Glomerular visceral epithelial cell (primary cell): ENCODE data around the gene UBASH3A.

ENCODE experiments used
- DNase-seq: peaks from one replicate; pipeline ENCODE4 v3.0.0-alpha.2; 2016; ENCODE audit errors: extremely low spot score

UBASH3A gene, protein sequence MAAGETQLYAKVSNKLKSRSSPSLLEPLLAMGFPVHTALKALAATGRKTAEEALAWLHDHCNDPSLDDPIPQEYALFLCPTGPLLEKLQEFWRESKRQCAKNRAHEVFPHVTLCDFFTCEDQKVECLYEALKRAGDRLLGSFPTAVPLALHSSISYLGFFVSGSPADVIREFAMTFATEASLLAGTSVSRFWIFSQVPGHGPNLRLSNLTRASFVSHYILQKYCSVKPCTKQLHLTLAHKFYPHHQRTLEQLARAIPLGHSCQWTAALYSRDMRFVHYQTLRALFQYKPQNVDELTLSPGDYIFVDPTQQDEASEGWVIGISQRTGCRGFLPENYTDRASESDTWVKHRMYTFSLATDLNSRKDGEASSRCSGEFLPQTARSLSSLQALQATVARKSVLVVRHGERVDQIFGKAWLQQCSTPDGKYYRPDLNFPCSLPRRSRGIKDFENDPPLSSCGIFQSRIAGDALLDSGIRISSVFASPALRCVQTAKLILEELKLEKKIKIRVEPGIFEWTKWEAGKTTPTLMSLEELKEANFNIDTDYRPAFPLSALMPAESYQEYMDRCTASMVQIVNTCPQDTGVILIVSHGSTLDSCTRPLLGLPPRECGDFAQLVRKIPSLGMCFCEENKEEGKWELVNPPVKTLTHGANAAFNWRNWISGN

DNA sequence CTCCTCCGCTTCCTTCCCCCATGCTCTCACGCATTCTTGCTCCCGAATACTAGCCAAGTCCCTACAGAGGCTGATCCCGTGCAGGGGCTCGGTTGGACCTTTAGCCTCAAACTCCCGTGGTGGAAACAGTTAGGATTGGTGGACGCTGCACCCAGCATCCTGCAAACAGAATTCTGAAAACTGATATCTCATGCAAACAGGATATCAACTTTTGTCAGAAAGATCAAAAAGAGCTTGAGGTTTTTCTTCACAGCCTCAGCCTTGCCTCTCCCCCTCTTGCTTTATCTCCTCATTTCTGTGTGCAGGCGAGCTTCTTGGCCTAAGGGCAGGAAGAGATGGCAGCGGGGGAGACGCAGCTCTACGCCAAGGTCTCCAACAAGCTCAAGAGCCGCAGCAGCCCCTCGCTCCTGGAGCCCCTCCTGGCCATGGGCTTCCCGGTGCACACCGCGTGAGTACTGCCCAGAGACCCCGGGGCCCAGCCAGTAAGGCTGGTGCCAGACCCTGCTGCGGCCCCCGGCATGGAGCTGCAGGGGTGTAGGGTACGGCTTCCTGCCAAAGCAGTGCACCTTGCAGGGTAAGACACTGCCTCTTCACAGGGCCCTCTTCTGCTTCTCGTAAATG, at the start of gene UBASH3A:
Gene UBASH3A (plus strand): TSS at position 292 of the 621 bp plus-strand sequence. CDS start 44 bp downstream, at position 336.
- DNase-seq = no peak

DNA sequence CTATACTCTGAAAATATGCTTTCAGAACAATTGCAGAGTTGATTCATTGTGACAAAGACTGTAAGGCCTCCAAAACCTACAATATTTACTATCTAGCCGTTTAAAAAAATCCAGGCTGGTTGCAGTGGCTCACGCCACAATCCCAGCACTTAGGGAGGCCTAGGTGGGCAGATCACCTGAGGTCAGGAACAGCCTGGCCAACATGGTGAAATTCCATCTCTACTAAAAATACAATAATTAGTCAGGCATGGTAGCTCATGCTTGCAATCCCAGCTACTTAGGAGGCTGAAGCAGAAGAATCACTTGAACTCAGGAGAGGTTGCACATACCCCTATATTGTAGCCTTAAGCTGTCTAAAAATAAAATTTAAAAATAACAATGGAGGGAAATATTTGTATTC, 47.7 kb upstream of the UBASH3A start:
- no peak for DNase-seq

DNA sequence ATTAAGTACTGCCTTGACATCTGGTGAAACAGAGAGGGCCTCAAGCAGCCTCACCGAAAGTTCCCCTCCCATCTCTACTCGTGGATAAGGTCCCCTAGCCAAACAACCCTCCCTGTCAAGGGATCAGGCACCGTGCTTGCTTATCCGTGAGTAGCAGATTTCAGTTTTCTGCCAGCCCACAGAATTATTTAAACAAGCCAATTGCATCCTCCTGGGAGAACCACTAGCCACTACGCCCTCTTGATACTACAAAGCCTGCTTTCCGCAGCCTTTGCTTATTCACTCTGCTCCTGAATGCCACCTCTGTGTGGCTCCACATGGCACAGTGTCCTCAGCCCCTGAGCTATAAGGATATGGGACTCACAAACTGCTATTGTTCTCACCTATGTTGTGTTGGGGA, 47.1 kb upstream of the UBASH3A start:
- no peak for DNase-seq

DNA sequence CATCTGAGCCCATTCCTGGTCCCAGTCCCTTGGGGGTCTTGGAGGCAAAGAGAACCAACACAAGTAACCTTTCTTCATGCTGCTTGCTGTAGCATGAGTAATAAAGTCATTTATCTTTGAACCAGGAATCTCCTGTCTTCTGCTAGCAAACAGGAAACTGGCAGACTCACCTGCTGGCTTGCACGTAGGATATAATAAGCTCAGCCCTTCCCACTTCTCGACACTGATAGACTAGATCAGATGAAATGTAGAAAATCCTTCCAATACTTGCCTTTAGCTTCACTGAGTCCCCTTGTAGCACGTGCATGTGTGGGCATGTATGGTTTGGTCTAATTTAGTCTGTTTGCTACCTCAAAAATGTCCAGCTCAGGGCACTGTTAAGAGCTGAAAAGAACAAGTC, 46.4 kb upstream of the UBASH3A start:
- no peak for DNase-seq

DNA sequence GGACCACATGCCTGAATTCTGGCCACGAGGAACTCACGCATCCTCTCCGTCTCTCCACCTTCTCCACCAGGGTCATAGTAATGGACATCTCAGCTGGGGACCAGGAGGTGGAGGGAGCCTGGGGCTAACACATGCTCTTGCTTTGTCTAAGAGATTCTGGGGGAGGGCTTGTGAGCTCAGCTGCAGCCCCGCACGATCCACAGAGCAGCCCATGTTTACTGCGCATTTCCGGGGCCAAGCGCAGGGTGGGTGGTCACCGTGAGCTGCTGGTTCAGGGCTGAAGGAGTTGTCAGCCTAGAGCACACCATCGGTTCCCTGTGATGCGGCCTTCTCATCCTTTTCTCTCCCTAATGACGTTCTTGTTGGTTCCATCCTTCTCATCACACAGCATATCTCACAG, 45.4 kb upstream of the UBASH3A start:
- no peak for DNase-seq

DNA sequence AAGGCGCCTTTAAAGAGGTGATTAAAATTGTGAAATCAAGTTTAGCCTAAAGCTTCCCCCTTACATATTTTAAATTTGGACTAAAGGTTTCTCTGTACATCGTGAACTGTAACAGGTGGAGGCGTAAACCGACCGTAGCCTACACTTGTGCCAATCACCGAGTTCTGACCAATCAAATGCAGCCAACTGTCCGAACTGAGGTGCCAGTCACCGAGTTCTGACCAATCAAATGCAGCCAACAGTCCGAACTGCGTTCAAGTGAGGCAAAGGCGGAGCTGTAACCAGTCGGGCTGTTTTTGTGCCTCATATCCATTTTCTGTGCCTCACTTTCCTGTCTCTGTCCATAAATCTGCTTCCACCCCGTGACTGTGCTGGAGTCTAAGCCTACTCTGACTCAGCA, 44.8 kb upstream of the UBASH3A start:
- DNase-seq = no peak

DNA sequence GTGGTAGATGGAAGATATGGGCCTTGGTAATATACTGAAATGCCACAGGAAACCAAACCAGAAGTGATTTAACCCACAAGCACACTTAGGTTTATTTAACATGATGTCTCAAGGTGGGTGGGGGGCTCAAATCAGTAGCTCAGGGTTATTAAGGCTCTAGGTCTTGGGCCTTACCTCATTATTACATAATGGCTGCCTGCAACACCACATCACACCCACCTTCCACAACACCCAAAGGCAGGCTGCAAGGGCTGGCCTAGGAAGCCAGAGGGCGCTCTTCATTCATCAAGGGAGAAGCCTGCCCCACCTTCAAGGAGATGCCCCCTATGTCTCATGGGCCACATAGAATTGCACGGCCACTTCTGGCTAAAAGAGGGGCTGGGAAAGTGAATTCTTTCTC, 43.4 kb upstream of the UBASH3A start:
- DNase-seq = no peak

DNA sequence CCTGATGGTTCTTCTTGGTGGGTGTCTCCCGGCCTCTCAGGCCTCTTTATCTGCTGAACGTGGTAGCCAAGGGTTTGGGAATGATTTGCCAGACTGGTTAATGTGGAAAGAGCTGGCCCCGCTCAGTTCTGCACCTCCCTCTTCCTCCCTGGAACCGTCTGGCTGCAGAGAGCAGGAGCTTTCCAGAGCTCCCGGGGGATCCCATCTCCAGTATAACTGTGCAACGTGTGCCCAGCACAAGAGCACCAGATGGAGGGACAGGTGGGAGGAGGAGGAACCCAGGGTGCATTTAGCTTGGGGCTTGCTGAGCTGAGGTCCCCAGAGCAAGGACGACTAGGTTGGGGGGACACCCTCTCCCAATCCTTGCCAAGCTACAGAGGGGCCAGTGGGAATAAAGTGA, 42.4 kb upstream of the UBASH3A start:
- no peak for DNase-seq

DNA sequence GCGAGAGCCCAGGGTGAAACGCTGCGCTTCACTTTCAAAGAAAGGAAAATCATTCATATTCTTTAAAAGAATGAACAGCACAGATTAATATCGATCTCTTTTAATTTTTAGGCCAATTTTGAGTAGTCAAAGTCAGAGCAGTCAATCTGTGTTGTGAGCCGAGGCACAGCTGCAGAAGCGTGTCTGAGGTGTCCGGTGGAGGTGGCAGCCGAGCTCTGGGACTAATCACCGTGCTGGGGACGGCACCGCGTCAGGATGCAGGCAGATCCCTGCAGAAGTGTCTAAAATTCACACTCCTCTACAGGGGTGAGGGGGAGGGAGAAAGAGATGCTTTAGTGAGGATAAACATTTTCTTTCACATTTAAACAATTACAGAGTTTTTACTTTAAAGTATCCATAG, 41.5 kb upstream of the UBASH3A start:
- DNase-seq = no peak

DNA sequence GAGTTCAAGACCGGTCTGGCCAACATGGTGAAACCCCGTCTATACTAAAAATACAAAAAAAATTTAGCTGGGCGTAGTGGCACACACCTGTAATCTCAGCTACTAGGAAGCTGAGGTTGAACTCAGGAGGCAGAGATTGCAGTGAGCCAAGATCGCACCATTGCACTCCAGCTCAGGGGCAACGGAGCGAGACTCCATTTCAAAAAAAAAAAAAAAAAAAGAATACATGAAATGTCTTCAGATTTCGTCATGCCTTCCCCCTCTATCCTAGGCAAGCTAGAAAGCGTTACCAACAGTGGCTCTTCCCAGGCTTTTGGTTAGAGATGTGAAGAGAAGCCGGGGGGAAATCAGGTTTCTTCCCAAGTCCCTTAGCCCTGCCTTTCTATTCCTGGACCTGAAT, 41.0 kb upstream of the UBASH3A start:
- DNase-seq = no peak

DNA sequence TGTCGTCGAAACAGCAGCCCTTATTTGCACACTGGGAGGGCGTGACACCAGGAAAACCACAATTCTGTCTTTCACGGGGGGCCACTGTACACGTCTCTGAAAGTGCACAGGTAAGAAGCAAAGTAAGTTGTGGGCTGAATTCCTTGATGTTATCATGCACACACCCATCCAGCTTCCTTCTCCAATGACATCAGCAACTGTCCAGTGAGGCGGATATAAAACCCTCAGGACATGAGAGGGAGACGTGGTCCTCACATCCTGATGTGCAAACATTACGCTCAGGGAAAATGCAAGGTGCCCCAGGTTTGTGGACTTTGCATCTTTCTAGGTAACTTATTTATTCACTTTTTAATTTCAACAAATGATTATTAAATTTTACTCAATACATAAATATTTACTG, 40.4 kb upstream of the UBASH3A start:
- DNase-seq = no peak

DNA sequence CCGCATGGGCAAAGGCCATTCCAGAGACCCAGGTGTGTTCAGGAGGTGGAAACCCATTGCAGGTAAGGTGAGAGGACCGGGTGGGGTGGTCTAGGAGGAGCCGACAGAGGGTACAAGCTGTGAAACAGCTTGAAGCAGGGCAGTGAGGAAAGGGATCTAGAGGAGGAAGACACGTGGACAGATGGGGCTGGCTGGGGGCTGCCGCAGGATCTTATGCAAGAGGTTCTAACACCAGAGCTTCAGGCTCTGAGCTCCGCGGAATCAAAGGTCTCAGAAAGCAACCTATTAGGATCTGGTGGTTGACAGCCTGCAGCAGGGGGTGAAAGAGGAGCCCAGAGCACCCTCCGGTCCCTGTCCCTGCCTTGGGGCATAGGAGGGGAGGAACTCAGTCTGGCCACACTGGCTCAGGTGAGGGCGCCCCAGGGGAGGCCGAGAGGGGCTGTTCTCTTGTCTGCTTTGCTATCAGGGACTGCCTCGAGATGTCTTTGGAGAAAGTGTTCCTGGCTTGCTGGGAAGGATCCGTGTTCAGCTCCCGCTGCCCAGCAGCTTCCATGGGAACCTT, 39.3 kb upstream of the UBASH3A start:
- no peak for DNase-seq

DNA sequence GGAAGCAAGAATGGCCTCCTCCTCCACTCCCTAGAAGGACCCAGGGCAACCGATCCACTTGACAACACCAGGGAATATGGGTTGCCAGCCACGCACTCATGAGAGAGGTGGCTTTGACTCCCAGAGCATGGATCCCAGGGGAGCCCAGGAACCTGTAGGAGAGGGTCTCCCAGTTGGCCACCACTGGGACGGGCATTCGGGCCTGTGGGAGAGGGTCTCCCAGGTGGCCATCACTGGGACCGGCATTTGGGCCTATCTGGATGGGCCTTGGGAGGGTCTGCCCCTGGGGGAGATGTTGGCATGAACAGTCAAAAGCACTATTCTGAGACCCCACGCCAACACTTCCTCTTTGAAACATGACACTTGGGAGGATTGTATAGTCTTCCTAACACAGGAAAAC, 37.9 kb upstream of the UBASH3A start:
- no peak for DNase-seq

DNA sequence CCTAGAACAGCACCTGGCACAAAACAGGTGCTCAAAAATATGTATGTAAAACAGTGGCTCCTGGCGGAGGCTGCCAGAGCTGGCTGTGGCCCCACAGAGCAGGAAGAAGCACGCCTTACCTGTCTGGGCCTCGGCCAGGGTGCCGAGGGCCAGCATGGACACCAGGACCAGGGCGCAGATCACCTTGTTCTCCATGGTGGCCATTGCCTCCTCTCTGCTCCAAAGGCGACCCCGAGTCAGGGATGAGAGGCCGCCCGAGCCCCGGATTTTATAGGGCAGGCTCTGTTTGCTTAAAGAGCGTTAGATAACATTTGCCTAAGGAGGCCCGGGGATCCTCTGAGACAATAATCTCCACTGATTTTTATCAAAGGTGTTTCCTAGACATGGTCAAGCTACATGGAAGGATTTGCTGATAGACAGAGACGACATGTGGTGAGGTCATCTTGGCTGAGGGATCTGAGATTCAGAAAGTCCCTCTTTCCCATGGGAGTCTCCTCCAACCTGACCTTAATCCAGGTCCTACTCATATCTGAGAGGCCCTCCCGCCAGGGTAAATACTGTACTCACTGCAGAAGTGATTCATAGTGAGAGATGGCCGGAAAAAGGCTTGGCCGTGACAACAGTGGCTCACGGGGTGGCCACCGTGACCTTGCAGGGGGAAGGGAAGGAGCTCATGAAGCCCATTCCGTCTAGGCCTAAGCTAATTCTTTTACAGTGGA, 37.3 kb upstream of the UBASH3A start, which contains the start of gene TFF1:
Gene TFF1 (minus strand): TSS at position 244 of the 719 bp plus-strand sequence. CDS start 40 bp downstream, at position 204.
- DNase-seq = peak; percentile 20

DNA sequence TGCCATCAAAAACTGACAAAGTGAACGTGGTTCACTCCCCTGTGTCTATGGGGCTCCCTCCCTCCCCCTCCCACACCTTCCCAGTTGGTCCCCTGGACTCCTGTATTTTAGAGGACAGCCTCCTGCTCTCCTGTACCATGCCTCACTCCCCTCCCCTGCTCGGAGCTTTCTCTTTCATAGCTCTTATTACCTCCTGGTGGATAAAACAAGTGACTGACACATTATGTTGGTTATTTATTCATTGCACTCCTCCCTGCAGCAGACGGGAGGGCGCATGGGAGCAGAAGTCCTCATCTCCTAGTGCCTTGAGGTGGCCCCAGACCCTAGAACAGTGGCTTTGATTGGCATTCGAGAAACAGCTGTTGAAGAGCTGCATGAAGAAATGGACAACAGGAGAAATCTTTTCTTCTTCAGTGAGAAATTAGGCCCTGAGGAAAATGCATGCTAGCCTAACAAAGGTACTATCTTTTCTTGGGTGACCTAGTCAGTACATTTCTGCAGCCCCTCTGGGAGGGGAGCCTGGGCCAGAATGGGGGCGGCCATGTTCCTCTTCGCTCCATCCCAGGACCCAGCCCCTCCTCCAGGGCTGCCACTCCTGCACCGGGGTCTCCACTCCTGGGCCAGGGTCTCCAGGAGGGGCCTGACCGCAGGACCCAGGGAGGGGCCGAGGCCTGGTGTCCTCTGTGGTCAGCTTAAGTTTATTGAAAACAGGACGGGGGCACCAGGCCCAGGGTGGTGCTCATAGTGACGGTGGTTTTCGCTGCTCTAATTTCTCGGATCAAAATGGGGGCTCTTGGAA, 36.1 kb upstream of the UBASH3A start:
- DNase-seq = no peak

DNA sequence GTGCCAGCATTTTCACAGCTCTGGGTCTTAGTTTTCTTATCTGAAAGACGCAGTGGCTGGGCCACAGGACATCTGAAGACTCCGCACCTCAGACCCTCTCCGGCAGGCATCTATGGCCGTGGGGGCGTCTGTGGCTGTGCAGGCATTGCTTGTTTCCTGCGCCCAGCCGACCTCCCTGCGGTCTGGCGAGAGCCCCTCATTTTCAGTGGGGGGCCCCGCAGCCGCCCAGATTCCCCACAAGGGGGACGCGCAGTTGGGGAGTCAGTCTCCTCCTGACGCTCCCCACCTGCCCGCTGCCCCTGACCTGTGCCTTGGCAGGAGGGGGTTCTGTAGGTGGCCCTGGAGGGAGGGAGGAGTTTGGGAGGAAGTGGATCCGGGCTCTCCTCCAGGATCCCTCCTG, 33.9 kb upstream of the UBASH3A start:
- no peak for DNase-seq

DNA sequence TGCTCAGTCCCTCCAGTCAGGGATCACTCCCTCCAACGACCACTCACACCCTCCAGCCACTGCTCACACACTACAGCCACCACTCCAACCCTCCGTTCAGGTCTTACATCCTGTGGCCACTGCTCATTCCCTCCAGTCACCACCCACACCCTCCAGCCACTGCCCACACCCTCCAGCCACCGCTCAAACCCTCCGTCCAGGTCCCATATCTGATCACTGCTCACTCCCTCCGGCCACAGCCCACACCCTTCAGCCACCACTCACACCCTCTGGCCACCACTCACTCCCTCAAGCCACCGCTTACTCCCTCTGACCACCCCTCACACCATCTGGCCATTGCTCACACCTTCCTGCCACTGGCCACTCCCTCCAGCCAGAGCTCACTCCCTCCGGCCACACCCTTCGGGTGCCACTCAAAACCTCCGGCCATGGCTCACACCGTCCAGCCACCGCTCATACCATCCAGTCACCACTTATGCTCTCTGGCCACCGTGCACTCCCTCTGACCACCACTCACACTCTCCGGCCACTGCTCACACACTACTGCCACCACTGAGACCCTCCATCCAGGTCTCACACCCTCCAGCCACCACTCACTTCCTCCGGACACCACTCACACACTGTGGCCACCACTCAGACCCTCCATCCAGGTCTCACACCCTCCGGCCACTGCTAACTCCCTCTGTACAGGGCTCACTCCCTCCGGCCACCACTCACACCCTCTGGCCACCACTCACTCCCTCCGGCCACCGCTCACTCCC, 32.6 kb upstream of the UBASH3A start:
- no peak for DNase-seq

DNA sequence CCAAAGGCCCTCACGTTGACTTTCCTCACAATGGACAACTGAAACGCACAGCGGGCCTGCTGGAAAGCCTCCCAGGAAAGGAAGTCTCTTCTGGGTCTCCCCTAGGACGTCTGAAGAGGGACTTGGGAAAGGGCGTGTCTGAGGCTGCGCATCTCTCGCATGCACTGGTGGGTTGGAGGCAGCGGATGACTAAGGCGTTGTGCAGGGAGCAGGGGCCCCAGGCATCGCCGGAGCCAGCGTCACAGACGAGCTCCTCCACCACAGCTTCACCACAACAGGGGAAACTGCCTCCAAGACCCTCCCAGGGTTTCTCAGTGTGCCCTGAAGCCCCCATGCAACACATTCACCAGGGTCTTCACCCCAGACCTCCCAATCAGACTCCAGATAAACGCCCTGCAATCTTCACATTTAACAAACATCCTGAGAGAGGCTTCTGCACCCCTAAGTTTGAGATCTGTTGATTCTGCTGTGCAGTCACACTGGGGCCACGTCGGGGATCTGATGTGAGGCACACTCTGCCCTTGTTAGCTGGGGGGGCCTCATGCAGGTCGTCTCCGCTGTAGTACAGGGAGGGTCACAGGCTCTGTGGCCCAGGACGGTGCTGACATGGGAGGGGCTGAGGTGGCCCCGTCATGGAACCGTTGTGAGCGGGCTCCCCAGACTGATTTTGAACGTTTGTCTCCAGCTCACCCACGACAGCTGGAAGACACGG, 30.4 kb upstream of the UBASH3A start:
- DNase-seq = no peak

DNA sequence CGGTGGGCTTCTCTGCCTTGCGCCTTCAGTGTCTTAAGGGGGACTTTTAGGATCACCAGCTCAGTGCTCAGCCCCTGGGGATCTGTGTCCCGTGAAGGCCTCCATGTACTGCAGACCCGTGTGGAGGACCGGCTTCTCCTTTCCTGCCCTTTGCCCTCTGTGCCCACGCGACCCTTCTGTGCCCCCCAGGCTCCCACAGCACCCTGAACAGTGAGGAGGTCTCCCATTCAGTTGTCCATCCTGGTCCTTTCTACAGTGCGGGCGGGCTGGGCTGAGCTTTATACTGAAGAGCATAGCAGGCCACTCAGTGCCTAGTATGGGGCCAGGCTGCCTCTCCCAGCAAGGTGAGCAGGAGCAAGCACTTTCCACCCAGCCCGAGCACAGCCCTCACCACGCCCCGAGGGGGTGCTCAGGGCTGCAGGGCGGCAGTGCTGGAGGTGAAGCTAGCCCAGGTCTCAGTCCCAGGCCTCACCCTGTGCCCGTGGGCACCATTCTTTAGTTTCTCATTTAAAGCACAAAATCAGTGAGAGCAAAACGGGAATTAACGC, 29.7 kb upstream of the UBASH3A start:
- DNase-seq = no peak
